C4-2B (cell line): ENCODE data around the gene RPTOR.

Experiments used
- H3K27ac ChIP-seq: fragments of 450-650 bp; 2 replicates; pipeline ENCODE4 v1.5.1; 2017
- ZFX ChIP-seq: fragments of 450-650 bp; IDR thresholded peaks from 2 replicates; pipeline ENCODE4 v1.6.1; 2017
- TF ChIP-seq, protein P1 (sequence below): fragments of 450-650 bp; conservative IDR thresholded peaks from 2 replicates; pipeline ENCODE4 v1.5.1; 2017; ENCODE audit warnings: mild to moderate bottlenecking

RPTOR gene

GRCh38 chr17:80544655-80545498 lies at the start of gene RPTOR:
TSS of gene RPTOR (plus strand) at chr17:80544838. CDS start at chr17:80545630, 792 bp downstream.
- TF ChIP-seq, protein P1, sequence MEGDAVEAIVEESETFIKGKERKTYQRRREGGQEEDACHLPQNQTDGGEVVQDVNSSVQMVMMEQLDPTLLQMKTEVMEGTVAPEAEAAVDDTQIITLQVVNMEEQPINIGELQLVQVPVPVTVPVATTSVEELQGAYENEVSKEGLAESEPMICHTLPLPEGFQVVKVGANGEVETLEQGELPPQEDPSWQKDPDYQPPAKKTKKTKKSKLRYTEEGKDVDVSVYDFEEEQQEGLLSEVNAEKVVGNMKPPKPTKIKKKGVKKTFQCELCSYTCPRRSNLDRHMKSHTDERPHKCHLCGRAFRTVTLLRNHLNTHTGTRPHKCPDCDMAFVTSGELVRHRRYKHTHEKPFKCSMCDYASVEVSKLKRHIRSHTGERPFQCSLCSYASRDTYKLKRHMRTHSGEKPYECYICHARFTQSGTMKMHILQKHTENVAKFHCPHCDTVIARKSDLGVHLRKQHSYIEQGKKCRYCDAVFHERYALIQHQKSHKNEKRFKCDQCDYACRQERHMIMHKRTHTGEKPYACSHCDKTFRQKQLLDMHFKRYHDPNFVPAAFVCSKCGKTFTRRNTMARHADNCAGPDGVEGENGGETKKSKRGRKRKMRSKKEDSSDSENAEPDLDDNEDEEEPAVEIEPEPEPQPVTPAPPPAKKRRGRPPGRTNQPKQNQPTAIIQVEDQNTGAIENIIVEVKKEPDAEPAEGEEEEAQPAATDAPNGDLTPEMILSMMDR = no peak
- peak; percentile 99 for TF ChIP-seq ZFX
- peak within 1 kb of the TSS; percentile 91 for H3K27ac ChIP-seq

GRCh38 chr17:80497726-80498241 lies 46.9 kb upstream of the RPTOR start:
- TF ChIP-seq, protein P1 = no peak
- no peak for TF ChIP-seq ZFX
- H3K27ac ChIP-seq = no peak overlapping the region

- TF ChIP-seq, protein P1 = no peak
- TF ChIP-seq ZFX = no peak
- H3K27ac ChIP-seq = no peak overlapping the region
Measured at GRCh38 chr17:80498242-80498919, 46.3 kb upstream of the RPTOR start.

DNA sequence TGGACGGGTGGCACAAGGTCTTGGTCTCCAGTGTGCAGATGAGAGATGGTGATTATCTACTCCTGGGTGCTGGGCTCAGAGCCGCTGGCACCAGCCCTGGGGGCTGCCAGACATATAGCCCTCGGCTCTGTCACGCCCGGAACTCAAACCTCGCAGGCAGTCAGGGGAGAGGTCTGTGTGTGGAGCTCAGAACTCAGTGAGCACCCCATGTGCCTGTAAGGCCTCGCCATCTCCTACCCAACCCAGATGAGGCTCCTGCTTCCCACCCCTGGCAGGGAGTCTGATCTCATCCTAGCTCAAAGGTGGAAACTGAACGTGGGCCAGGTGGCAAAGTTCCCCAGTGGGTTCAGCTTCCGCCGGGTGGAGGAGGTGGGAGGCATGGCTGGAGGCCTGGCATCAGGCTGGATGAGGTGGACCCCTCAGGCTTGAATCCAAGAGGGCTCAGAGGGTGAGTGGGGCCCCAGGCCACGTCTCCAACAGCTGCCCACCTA lies 45.7 kb upstream of the RPTOR start:
- H3K27ac ChIP-seq = no peak overlapping the region
- no peak for TF ChIP-seq ZFX
- TF ChIP-seq, protein P1 = no peak

DNA sequence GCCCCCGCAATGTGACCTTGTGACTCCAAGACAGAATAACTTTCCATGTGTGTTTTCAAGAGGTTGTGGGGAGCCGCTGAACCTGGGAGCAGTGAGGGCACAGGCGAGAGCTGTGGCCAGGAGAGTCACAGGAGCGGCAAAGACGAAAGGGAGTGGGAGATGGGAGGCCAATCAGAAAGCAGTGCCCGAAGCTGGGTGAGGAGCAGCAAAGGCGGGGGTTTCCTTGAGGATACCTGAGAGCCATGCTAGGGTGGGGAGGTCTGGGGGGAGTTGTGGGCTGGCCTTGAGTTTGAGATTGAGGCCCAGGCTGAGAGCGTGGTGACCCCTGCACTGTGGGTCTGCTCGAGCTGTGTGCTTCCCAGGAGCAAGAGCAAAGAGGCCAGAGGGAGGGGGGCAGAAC lies 45.1 kb upstream of the RPTOR start:
- no peak overlapping the region for H3K27ac ChIP-seq
- TF ChIP-seq ZFX = no peak
- TF ChIP-seq, protein P1 = no peak

- H3K27ac ChIP-seq = no peak overlapping the region
- TF ChIP-seq, protein P1 = no peak
Measured at GRCh38 chr17:80499961-80500665, 44.5 kb upstream of the RPTOR start.
